Measurements from ENCODE around the gene GNS. TPM values are rescaled to one million over a fixed set of nuclear protein-coding genes. Genes with fewer than 3 reads are reported as not detected.

Gene GNS
- total and polyA plus RNA-seq, 10 of the 15 experiments (the other 5 are each of a cell fraction or from before 2014, with no cell fraction given): 4.1 to 33.8 (median 19.1) TPM

- in situ Hi-C loops (cut with MboI) (no loop called here), intact Hi-C loops (cut with micrococcal nuclease; ENCODE audit: unreplicated experiment) (no loop called here)
- Histone ChIP-seq H3K4me3 (no peak overlapping the region), H3K9ac (ENCODE audit: control insufficient read depth, insufficient read depth, low read length) (no peak overlapping the region), H3K27me3 (replicated peaks in 1 of 2; ENCODE audit: control insufficient read depth in 2 of 2, insufficient read depth in 2 of 2, low read length in 1 of 2) (no peaks in the 10 kb centered on the region), H3K36me3 (ENCODE audit: control insufficient read depth in 2 of 2, insufficient read depth in 2 of 2, low read length in 1 of 2) (peaks cover 2 to 22% of the 10 kb centered on the region in 2 experiments), H3K79me2 (ENCODE audit: control insufficient read depth, insufficient read depth, low read length) (peaks cover 40% of the 10 kb centered on the region), H3K4me2 (ENCODE audit: control insufficient read depth, insufficient read depth) (no peak overlapping the region), H2AFZ (ENCODE audit: control insufficient read depth, low read depth, low read length) (no peak overlapping the region), H3K4me1 (ENCODE audit: control insufficient read depth, insufficient read depth, low read length) (peaks cover 25% of the 10 kb centered on the region), H4K20me1 (ENCODE audit: control insufficient read depth, insufficient read depth) (no peaks in the 10 kb centered on the region; the same call in 1 of the 2 replicates), H3K27ac (ENCODE audit: control insufficient read depth, insufficient read depth) (no peak overlapping the region), H3K9me3 (replicated peaks; ENCODE audit: control insufficient read depth, insufficient read depth, low read length) (no peaks in the 10 kb centered on the region)
- FAIRE-seq (no peak), DNase-seq (ENCODE audit: low read depth, low spot score) (no peak), ATAC-seq (no peak)
- no TSS peak for BruUV-seq (replicated peaks)
- no peak for TF ChIP-seq CEBPB (IDR thresholded peaks at IDR 0.05; ENCODE audit: borderline replicate concordance in 1 of 2, low read depth in 2 of 2, low read length in 2 of 2)
- TF ChIP-seq GABPA (IDR thresholded peaks at IDR 0.05; ENCODE audit: low read depth): no peak
- no peak for TF ChIP-seq KAT2A (conservative IDR thresholded peaks at IDR 0.05; ENCODE audit: control insufficient read depth, low read depth, low read length)
- no peak for TF ChIP-seq ZNF622 (IDR thresholded peaks at IDR 0.05)
- POLR2A ChIA-PET: interaction anchor here (0.6 kb wide), 1 partner anchor 30 kb away, joined by 3 read pairs; no protein-coding TSS in a partner anchor
- 87% methylated on average over 10 of the region's 10 CpGs for WGBS (ENCODE audit: insufficient coverage, insufficient replicate concordance, low lambda C conversion rate, missing lambda C conversion rate)
- CTCF ChIA-PET: interaction anchor here (1.7 to 7.7 kb wide), 2 partner anchors 12 to 74 kb away, joined by 4 to 48 read pairs; no protein-coding TSS in a partner anchor
- SMC1A ChIA-PET (ENCODE audit: uncharacterized antibody, unreplicated experiment): interaction anchor here (0.7 to 2.5 kb wide), 7 partner anchors 8 to 135 kb away, joined by 3 to 9 read pairs (median 4); partner anchors contain the start of gene RASSF3
- RAD21 ChIA-PET (ENCODE audit: unreplicated experiment): interaction anchor here (1.2 kb wide), 1 partner anchor 13 kb away, joined by 4 read pairs; no protein-coding TSS in a partner anchor
These were observed 75.2 kb downstream of the GNS start for GRCh38 chr12:64683816-64684543.

Data from GM12878 (cell line).